Nephron progenitor cell (in vitro differentiated cells): ENCODE results near the gene ABL1.

Experiments used
- DNase-seq: peaks from one replicate; pipeline ENCODE4 v3.0.0; 2021
- H3K27ac Mint-ChIP-seq: 2 replicates; pipeline ENCODE4 v1.8.0; 2021; ENCODE audit warnings: mild to moderate bottlenecking, moderate library complexity, mixed read lengths
- H3K27me3 Mint-ChIP-seq: 2 replicates; pipeline ENCODE4 v1.8.0; 2021; ENCODE audit warnings: mild to moderate bottlenecking, low read depth, mixed read lengths; ENCODE audit not compliant: poor library complexity
- H3K36me3 Mint-ChIP-seq: 2 replicates; pipeline ENCODE4 v1.8.0; 2021; ENCODE audit warnings: low read depth, mixed read lengths
- H3K4me1 Mint-ChIP-seq: 2 replicates; pipeline ENCODE4 v1.8.0; 2021; ENCODE audit warnings: mixed read lengths
- H3K4me3 Mint-ChIP-seq: 2 replicates; pipeline ENCODE4 v1.8.0; 2021; ENCODE audit warnings: mild to moderate bottlenecking, moderate library complexity, mixed read lengths
- H3K9me3 Mint-ChIP-seq: 2 replicates; pipeline ENCODE4 v1.8.0; 2021; ENCODE audit warnings: mild to moderate bottlenecking, moderate library complexity, mixed read lengths
- CTCF ChIP-seq: fragments of 200-600 bp; sonication (generic); IDR thresholded peaks from 2 replicates; pipeline ENCODE4 v1.5.0; 2021; ENCODE audit warnings: antibody characterized with exemption

ABL1 gene

GRCh38 chr9:130897105-130897751 is 62.2 kb downstream of the ABL1 start:
- Mint-ChIP-seq H3K4me3 (no peak overlapping the region), H3K27ac (no peak overlapping the region), H3K36me3 (no peaks in the 10 kb centered on the region), H3K4me1 (peaks cover 25% of the 10 kb centered on the region), H3K27me3 (peaks cover 14% of the 10 kb centered on the region), H3K9me3 (no peaks in the 10 kb centered on the region)
- no peak for TF ChIP-seq CTCF
- no peak for DNase-seq

DNA sequence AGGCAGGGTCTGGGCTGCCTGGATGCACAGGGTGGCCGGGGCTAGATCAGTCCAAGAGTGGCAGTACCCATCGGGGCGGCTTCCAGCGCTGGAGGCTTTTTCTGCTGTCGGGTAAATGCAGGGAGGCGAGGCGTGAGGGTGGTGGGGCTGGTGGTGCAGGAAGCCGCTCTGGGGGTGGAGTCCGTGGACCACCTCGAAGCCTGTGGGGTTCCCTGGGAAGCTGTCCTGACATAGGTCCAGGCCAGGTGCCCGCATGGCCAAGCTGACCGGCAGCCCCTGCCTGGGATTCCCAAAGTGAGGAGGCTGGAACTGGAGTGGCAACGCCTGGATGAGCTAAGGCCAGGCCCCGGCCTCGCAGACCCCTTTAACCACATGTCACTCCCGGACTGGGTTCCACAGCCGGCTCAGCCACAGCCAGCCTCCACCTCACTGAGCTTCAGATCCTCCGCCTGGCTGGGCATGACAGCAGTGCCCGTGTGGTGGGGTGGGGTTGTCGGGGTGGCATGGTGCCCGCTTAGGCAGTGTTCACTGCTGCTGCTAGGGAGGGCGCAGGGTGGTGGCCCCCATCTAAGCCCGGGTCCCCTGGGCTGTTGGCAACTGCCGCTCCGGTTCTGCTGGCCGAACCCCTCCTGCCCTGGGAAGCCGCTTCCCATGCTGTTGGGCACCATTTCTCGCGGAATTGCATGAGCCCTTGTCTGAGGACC is 62.9 kb downstream of the ABL1 start:
- no peak for DNase-seq
- H3K27ac Mint-ChIP-seq: no peak overlapping the region
- H3K4me1 Mint-ChIP-seq: peaks cover 23% of the 10 kb centered on the region
- no peak for TF ChIP-seq CTCF
- H3K9me3 Mint-ChIP-seq: no peaks in the 10 kb centered on the region
- peaks cover 16% of the 10 kb centered on the region for H3K27me3 Mint-ChIP-seq
- H3K4me3 Mint-ChIP-seq: no peak overlapping the region
- H3K36me3 Mint-ChIP-seq: no peaks in the 10 kb centered on the region

- Mint-ChIP-seq H3K9me3 (no peaks in the 10 kb centered on the region), H3K4me1 (peaks cover 18% of the 10 kb centered on the region), H3K27me3 (peaks cover 16% of the 10 kb centered on the region), H3K27ac (no peak overlapping the region), H3K36me3 (no peaks in the 10 kb centered on the region), H3K4me3 (no peak overlapping the region)
- DNase-seq: no peak
- TF ChIP-seq CTCF: no peak
Measured at GRCh38 chr9:130898552-130898852, 63.4 kb downstream of the ABL1 start.

DNA sequence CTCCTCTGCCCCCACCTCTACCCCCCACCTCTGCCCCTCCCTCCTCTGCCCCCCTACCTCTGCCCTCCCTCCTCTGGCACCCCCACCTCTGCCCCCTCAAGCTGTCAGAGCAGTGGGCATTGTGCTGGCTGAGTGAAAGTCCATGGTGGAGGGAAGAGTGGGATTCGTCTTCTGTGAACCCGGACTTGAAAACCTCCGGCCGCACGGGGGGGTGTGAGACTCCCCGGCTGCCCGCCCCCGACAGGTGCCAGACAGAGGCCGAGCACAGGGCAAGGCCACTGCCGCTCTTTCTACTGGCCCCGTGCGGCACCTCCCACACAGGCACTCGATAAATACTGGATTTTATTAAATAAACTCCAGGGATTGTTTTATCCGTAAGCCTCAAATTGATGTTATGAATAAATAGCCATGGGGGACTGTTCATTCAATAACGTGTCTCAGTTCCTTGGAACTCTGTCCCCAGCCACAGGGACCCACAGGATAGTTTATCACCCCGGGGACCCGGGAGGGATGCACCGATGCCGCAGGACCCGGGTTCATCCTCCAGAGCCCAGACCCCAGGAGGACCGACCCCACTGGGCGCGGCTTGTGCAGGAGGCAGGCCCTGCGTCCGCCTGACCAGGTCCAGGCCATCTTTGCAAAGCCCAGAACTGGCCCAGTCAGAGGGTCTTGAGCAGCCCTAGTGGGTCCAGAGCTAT is 64.1 kb downstream of the ABL1 start:
- peaks cover 13% of the 10 kb centered on the region for H3K4me1 Mint-ChIP-seq
- H3K36me3 Mint-ChIP-seq: no peaks in the 10 kb centered on the region
- DNase-seq: no peak
- no peak overlapping the region for H3K27ac Mint-ChIP-seq
- H3K27me3 Mint-ChIP-seq: peaks cover 16% of the 10 kb centered on the region
- no peak for TF ChIP-seq CTCF
- no peaks in the 10 kb centered on the region for H3K9me3 Mint-ChIP-seq
- H3K4me3 Mint-ChIP-seq: no peak overlapping the region

DNA sequence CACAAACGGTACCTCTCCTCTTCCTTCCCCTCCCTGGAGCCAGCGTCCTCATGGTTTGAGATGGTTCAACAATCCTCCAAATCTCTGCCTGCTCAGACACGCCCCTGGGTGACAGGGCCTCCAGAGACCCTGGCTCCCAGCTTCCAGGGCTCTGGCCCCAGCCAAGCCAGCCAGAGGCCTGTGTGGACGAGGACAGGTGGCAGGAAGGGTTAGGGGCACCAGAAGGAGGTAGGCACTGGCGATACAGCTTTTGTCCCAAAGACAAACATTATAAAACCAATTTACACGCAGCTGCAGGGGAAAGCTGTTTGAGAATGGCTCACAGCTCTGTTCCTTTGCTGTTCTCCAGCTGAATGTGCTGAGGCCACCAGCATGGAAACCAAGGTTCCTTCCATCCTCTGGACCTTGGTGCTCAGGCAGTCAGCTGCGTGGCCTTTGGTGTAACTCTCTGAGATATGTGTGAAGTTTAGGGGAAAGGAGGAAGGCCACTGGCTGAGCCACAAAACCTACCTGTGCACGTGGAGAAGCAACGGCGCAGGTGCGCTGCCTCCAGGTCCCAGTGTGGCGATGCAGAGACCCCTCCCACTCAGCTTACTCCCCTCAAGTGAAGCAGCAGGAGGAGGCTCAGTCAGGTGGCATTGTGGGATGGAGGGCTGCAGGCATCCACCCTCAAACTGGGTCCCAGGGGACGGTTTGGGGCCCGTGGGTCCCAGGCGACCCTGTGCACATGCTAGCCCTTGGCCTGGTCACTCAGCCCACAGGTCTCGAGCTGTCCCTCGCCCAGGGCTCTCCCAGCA is 65.8 kb downstream of the ABL1 start:
- Mint-ChIP-seq H3K4me1 (peaks cover under 1% of the 10 kb centered on the region), H3K4me3 (no peak overlapping the region), H3K9me3 (no peaks in the 10 kb centered on the region), H3K36me3 (no peaks in the 10 kb centered on the region), H3K27ac (no peak overlapping the region), H3K27me3 (peaks cover 23% of the 10 kb centered on the region)
- TF ChIP-seq CTCF: no peak
- no peak for DNase-seq
